A673 (cell line): Measurements from ENCODE around the gene ZNF440. TPM values are rescaled to one million over a fixed set of nuclear protein-coding genes. Genes with fewer than 3 reads are reported as not detected.
A peak's percentile ranks its signal among the peaks of the same experiment; 100 is the strongest.
"Not testable (repeated sequence)": the region's sequence is repeated elsewhere in the genome, so short reads cannot be mapped to it uniquely, and the experiment has no call there.

ENCODE experiments used
- BruUV-seq: library from RNA; stranded (reverse); fragments of 400-500 nt; replicated peaks from 2 replicates; lab custom pipeline; 2021; lab: Mats Ljungman, UMichigan
- CTCF ChIA-PET: fragments of 300-600 bp; sonication (Branson Sonifier 250); formaldehyde crosslinking; loops from one replicate; lab custom pipeline; 2022; ENCODE audit warnings: antibody characterized with exemption; lab: Charles Lee
- POLR2A ChIA-PET: fragments of 300-600 bp; sonication (Branson Sonifier 250); formaldehyde crosslinking; loops from one replicate; lab custom pipeline; 2022; ENCODE audit warnings: antibody characterized with exemption; ENCODE audit not compliant: low non-redundant PET; lab: Charles Lee
- DNase-seq: peaks from one replicate; pipeline ENCODE4 v3.0.0-alpha.2; 2015; ENCODE audit warnings: low spot score
- H3K27ac ChIP-seq: fragments of 200-600 bp; sonication (generic); 2 replicates; pipeline ENCODE4 v1.5.1; 2016; ENCODE audit warnings: mixed run types, low read depth, mild to moderate bottlenecking, mixed read lengths, antibody characterized with exemption, low read length; ENCODE audit not compliant: poor library complexity, severe bottlenecking
- H3K27me3 ChIP-seq: fragments of 200-600 bp; sonication (generic); replicated peaks from 2 replicates; pipeline ENCODE4 v1.6.1; 2017; ENCODE audit warnings: mixed run types, low read depth, mild to moderate bottlenecking, mixed read lengths, antibody characterized with exemption, low read length; ENCODE audit not compliant: insufficient read depth, poor library complexity
- H3K36me3 ChIP-seq: fragments of 200-600 bp; sonication (generic); 2 replicates; pipeline ENCODE4 v1.6.1; 2016; ENCODE audit warnings: mixed run types, mild to moderate bottlenecking, mixed read lengths, antibody characterized with exemption, low read length; ENCODE audit not compliant: insufficient read depth, poor library complexity, severe bottlenecking
- H3K4me1 ChIP-seq: fragments of 200-600 bp; sonication (generic); 2 replicates; pipeline ENCODE4 v1.6.1; 2017; ENCODE audit warnings: mixed run types, mild to moderate bottlenecking, mixed read lengths, antibody characterized with exemption, low read length; ENCODE audit not compliant: insufficient read depth, poor library complexity, severe bottlenecking
- H3K4me3 ChIP-seq: fragments of 200-600 bp; sonication (generic); 2 replicates; pipeline ENCODE4 v1.5.1; 2016; ENCODE audit warnings: low read depth, mixed run types, mild to moderate bottlenecking, mixed read lengths, low read length; ENCODE audit not compliant: poor library complexity, severe bottlenecking
- H3K9me3 ChIP-seq: fragments of 200-600 bp; sonication (generic); 2 replicates; pipeline ENCODE4 v1.6.1; 2016; ENCODE audit warnings: mixed run types, low read depth, mild to moderate bottlenecking, mixed read lengths, antibody characterized with exemption, low read length; ENCODE audit not compliant: poor library complexity, severe bottlenecking
- CTCF ChIP-seq: fragments of 300-800, 200-600 bp; sonication (generic); conservative IDR thresholded peaks from 2 replicates; pipeline ENCODE4 v1.5.1; 2017; ENCODE audit warnings: low read depth, mild to moderate bottlenecking, antibody characterized with exemption, low read length, moderate library complexity, mixed read lengths
- EZH2 ChIP-seq: fragments of 200-600 bp; sonication (generic); IDR thresholded peaks from 2 replicates; pipeline ENCODE4 v1.6.1; 2017; ENCODE audit warnings: borderline replicate concordance, low read depth, mild to moderate bottlenecking, mixed read lengths, antibody characterized with exemption, low read length; ENCODE audit not compliant: poor library complexity, severe bottlenecking
- intact Hi-C: fragments of 100-400 bp; cut with micrococcal nuclease; formaldehyde crosslinking; loops from one replicate; pipeline ENCODE4 v1.10.0; 2022; ENCODE audit not compliant: unreplicated experiment
- total RNA-seq: library from RNA; stranded (reverse); gene quantifications from 2 replicates; pipeline ENCODE4 v1.2.3, GENCODE V29; 2021

The ZNF440 gene
- total RNA-seq, 1 experiment from 2014 or later: 7.1 TPM

DNA sequence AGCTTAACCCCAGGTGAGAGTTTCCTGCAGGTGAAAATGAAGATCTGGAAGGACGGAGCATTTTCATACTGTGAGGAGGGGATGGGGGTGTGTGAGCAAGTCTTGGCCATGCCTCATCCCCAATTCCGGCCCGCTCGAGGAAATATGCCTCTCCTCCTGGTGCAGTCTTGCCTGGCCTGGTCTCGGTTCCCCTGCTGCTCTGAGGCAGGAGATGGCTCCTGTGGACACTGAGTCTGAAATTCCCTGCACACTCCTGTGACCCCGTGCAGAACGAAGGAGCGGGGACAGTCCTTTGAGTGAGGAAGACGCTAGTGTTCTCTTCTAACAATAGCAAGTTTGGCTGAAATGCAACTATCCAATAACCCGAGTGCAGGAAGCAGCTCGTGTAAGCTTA, 34.1 kb downstream of the ZNF440 start:
- H3K27ac ChIP-seq: no peak overlapping the region
- H3K4me1 ChIP-seq: no peaks in the 10 kb centered on the region
- ChIA-PET CTCF (interaction anchor here (0.6 to 1.2 kb wide), 2 partner anchors 13 to 51 kb away, joined by 3 read pairs; no protein-coding TSS in a partner anchor), POLR2A (no interaction called here)
- BruUV-seq: no TSS peak
- no peaks in the 10 kb centered on the region for H3K36me3 ChIP-seq
- TF ChIP-seq EZH2 (no peak), CTCF (no peak)
- intact Hi-C loops: no loop called here
- peak overlapping the region; percentile 56 for H3K4me3 ChIP-seq
- no peak for DNase-seq
- no peaks in the 10 kb centered on the region for H3K9me3 ChIP-seq
- no peaks in the 10 kb centered on the region for H3K27me3 ChIP-seq

DNA sequence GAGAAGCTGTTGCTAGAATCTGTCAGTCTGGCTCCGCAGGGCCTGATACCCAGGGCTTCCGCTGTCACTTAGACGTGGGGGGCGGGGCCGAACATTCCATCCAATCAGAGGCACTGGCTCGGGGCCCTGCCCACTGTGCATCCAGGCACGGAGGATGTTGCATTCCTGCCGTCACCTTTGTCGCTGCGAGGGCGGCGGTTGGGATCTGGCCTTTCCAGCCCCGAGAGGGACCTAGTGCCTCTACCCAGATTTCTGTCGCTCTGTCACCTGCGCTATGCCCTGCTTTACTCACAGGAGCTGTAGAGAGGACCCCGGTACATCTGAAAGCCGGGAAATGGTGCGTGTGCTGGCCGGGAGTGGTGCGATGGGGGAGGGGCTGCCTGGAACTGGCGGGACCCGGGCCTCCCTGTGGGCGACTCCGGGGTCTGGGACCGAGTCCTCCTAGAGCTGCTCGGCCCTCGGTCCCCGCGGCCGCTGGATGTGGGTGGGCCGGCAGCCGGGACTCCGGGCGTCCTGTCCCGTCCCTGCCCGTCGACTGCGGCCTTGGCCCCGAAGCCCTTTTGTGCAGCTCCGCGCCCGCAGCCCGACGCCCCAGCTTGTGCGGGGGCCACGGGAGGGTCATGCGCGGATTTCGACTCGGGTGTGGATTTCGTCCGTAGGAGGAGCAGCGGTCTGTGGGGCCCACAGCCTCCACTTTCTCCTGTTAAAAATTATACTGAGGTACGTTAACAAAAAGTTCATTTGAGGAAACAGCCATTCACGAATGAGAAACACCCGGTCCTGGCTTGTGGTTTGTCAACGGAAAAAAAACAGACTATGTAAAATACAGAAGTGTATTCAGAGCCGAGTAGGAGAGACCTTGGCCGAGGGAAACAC, 34.8 kb downstream of the ZNF440 start, which contains the start of gene ZNF439:
Gene ZNF439, plus strand, starts transcription at position 133 of the 876 bp plus-strand sequence. Its CDS starts 142 bp downstream, at position 275.
- DNase-seq: peak; percentile 92
- POLR2A ChIA-PET: no interaction called here

DNA sequence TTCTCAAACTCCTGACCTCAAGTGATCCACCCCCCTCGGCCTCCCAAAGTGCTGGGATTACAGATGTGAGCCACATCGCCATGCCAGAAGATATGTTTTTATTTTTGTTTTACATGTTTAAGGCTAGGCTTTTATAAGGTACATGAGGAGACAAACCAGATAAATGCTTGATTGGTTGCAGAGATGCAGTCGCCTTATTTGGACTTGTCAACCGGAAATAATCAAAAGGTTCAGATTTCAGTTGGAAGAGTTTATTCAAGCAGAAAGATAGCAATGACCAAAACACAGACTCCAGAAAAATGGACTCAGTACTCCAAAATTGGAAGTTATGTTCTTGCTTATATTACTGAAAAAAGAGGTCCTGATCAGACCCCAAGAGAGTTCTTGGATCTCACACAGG, 36.2 kb downstream of the ZNF440 start:
- intact Hi-C loops, H3K36me3 ChIP-seq, H3K4me3 ChIP-seq, H3K9me3 ChIP-seq, H3K27me3 ChIP-seq, H3K27ac ChIP-seq, CTCF ChIA-PET, H3K4me1 ChIP-seq, DNase-seq, BruUV-seq, POLR2A ChIA-PET: not testable (repeated sequence)

More for the DNA sequence above, 34.8 kb downstream of the ZNF440 start, which contains the start of gene ZNF439:
- Histone ChIP-seq H3K4me1 (no peaks in the 10 kb centered on the region), H3K9me3 (no peaks in the 10 kb centered on the region), H3K27me3 (no peaks in the 10 kb centered on the region), H3K27ac (no peak within 1 kb of the TSS), H3K4me3 (peak within 1 kb of the TSS; percentile 56), H3K36me3 (no peaks in the 10 kb centered on the region)
- BruUV-seq: no TSS peak
- CTCF ChIA-PET: interaction anchor here (0.6 to 1.2 kb wide), 2 partner anchors 14 to 51 kb away, joined by 3 read pairs; no protein-coding TSS in a partner anchor
- no peak for TF ChIP-seq CTCF
- TF ChIP-seq EZH2: no peak
- intact Hi-C loops: no loop called here
